H4 (cell line): ENCODE measurements around the gene ADAP1. TPM values are rescaled to one million over a fixed set of nuclear protein-coding genes. Genes with fewer than 3 reads are reported as not detected.
"Not testable (repeated sequence)": the region's sequence is repeated elsewhere in the genome, so short reads cannot be mapped to it uniquely, and the experiment has no call there.

Source experiments
- DNase-seq: peaks from one replicate; pipeline ENCODE4 v3.0.0-alpha.2; 2015; ENCODE audit warnings: low spot score
- total RNA-seq: library from RNA; depleted of rRNA; stranded (reverse); fragments of >200 nt; shearing (Covaris generic); gene quantifications from 2 replicates; pipeline ENCODE4 v1.2.3, GENCODE V29; 2014

ADAP1 gene
- total RNA-seq, 1 experiment from 2014 or later: 1.4 TPM

GRCh38 chr7:959271-959670, 4.8 kb upstream of the ADAP1 start:
- no peak for DNase-seq

GRCh38 chr7:958221-959200, 4.0 kb upstream of the ADAP1 start:
- no peak for DNase-seq

GRCh38 chr7:957418-958220, 3.1 kb upstream of the ADAP1 start:
- DNase-seq: no peak

- DNase-seq: no peak
Observed at GRCh38 chr7:956031-956430, 1.6 kb upstream of the ADAP1 start.

GRCh38 chr7:953547-954327, 743 bp downstream of the ADAP1 start:
- no peak for DNase-seq

GRCh38 chr7:952548-953441, 1.7 kb downstream of the ADAP1 start:
- no peak for DNase-seq

- no peak for DNase-seq
Observed at GRCh38 chr7:951881-952547, 2.5 kb downstream of the ADAP1 start.

DNA sequence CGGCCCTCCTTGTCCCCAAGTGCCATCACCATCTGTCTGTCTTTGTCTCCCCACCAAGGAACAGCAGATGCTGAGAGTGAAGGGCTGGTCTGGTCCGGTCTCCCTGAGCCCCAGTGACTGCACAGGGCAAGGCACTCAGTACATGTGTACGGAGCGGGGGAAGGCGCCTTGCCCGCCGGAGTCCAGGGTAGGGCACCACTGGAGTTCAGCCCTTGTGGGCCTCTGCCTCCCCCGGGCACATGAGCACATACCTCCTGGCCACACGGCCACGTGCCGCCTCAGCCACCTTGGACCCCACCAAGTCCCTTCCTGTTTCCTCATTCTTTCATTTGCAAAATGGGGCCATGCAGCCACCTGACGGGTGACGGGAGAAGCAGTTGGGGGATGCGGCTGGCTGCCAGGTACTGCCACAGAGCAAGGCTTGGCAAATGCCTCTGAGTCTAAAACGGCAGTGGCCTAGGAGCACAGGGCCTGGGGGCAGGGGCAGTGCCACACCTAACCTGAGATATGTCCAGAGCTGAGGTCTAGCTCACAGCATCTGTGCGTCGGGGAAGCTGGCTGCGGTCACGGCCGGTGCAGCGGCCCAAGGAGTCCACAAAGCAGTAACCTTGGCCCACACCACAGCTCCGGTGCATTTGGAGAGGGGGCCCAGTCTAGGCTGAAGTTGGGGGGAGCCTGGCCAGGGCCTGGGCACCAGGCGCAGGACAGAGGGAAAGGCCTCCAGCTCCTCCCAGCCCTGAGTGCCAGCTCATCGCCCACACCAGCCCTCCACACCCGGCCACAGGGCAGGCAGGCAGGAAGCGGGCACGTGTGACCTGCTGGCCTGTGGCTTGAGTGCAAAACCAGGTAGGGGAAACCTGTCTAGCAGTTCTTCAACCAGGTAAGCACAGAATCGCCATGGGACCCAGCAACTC, 5.2 kb downstream of the ADAP1 start:
- DNase-seq: no peak

DNA sequence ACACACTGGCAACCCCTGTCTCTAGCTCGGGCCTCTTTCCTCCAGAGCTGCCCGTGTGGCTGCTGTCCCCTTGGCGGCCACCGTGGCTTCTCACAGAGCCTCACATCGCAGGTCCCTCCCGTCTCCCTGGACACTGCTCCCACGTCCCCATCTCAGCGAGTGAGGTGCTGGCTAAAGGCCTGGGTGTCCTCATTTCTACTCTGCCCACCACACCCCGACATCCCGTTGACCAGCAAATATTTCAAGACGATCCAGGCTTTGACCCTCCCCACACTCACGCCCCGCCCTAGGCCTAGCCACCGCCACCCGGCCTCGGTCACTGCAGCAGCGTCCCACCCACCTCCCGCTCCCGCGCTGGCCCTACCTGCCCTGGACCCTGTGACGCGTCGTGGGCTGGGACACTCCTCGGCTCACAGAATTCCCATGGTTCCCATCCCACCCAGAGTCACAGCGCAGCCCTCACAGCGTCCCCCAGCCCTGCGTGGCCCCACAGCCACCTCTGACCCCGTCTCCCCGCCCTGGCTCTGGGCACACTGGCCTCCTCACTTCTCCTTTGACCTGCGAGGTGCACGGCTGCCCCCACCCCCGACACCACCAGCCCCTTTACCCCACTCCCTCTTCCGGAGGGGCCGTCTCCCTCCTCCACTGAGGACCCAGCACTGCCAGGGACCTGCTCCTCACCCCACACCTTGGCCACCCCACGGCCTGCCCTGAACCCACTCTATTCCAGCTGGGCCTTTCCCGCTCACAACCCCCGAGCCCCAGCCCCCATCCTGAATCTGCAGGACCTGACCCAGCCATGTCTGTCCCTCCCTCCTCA, 6.9 kb downstream of the ADAP1 start:
- no peak for DNase-seq

- DNase-seq: no peak
Observed at GRCh38 chr7:946256-946996, 8.1 kb downstream of the ADAP1 start.

DNA sequence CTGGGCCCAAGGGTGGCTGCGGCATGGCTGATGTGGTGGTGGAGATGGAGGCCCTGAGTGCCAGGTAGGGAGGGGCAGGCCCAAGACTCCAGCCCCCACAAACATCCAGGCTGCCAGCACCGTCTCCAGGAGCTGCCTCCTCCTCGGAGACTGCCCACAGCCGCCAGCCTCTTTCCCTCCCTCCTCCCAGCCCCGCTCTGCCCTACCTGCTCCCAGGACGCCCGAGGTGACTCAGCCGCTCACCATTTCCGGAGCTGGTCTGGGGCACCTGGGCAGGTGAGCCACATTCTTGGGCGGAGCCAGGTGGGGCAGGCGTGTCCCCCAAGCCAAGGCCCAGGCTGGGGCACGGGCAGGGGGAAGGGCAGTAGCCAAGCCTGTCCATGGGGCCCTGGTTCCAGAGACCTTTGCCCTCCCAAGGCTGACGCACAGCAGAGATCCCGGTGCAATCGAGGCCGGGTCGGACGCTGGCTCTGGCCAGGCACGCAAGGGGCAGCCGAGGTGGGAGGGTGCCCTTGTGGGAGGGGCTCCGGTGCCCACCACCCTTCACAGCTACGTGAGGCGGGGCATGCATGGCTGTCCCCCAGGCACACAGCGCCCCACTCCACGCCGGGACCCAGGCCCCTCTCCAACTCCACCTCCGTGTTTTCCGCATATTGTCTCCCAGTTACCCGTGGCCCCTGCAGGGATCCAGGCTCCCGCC, 8.8 kb downstream of the ADAP1 start:
- DNase-seq: no peak

GRCh38 chr7:945147-945555, 9.3 kb downstream of the ADAP1 start:
- DNase-seq: no peak

DNA sequence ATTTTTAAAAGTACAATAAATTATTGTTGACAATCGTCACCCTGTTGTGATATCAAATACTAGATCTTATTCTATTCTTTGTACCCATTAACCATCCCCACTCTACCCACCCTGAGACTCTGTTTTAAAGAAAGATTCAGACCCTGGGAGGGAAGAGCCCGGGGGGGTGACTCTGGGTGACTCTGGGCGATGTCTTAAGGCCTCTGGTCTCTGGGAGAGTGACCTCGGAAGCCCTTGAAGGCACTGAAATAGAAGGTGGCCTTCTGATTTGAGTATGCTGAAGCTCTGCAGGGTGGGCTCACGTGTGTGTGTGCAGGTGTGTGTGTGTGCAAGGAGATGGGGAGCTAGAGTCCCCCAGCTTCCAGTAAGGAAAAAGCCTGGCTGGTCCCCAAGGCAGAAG, 9.7 kb downstream of the ADAP1 start:
- no peak for DNase-seq

DNA sequence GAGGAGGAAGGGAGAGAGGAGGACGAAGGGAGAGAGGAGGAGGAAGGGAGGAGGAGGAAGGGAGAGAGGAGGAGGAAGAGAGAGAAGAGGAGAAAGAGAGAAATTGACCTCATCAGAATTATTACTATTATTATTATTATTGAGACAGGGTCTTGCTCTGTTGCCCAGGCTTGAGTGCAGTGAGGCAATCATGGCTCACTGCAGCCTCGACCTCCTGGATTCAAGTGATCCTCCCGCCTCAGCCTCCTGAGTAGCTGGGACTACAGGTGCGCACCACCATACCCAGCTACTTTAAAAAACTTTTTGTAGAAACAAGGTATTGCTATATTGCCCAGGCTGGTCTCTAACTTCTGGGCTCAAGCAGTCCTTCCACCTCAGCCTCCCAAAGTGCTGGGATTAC, 10.7 kb downstream of the ADAP1 start:
- not testable (repeated sequence) for DNase-seq

- DNase-seq: no peak
Observed at GRCh38 chr7:940599-941408, 13.7 kb downstream of the ADAP1 start.

DNA sequence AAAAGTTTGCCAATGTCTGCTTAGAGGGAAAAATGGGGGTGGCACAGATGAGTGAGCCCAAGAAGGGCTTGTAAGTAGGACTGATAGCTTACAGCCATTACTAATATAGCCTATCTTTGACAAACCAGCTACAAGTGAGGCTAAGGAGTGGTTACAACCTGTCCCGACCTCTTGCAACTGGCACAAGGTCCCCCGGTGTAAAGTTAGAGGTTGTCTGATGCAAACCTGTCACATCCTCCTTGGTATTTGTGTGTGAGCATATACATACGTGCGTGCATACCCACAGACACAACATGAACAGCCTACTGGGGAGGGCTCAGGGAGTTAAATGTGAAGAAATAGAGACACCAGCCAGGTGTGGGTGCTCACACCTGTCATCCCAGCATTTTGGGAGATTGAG, 14.6 kb downstream of the ADAP1 start:
- no peak for DNase-seq
